B cell (primary cell): ENCODE measurements around the gene NR4A3. TPM values are rescaled to one million over a fixed set of nuclear protein-coding genes. Genes with fewer than 3 reads are reported as not detected.

Experiments used
- ATAC-seq: fragments of 200-7000 bp; cut with Tn5 transposase; one replicate; pipeline ENCODE4 v1.10.0; 2021; ENCODE audit warnings: low read depth, mild to moderate bottlenecking, moderate number of reproducible peaks, moderate library complexity
- CTCF ChIA-PET: fragments of 350-600 bp; sonication (Branson Sonifier 250); formaldehyde crosslinking; loops from one replicate; lab custom pipeline; 2021; ENCODE audit warnings: antibody characterized with exemption, inconsistent platforms; lab: Charles Lee
- POLR2A ChIA-PET: fragments of 350-600 bp; sonication (Branson Sonifier 250); formaldehyde crosslinking; loops from one replicate; lab custom pipeline; 2021; ENCODE audit warnings: antibody characterized with exemption; lab: Charles Lee
- DNase-seq: peaks from one replicate; pipeline ENCODE4 v3.0.0; 2013
- H2AFZ ChIP-seq: 2 replicates; pipeline ENCODE4 v1.6.1; 2012; ENCODE audit warnings: mild to moderate bottlenecking, low read depth, low read length; ENCODE audit not compliant: insufficient read depth, poor library complexity, severe bottlenecking
- H3K27ac ChIP-seq, 2 donors: 1 replicate in 1 of 2; 2 replicates in 1 of 2; pipeline ENCODE4 v1.5.1; 2012 to 2013; ENCODE audit warnings: low read length in 2 of 2, mild to moderate bottlenecking in 2 of 2, moderate library complexity in 1 of 2
- H3K27me3 ChIP-seq, 4 experiments: fragments of 200-600 bp in 1 of 4; sonication (generic) in 1 of 4; replicated peaks in 1 of 4; 1 replicate in 2 of 4; 2 replicates in 2 of 4; pipeline versions ENCODE4 v1.6.1 to v1.7.0; 2013 to 2016; ENCODE audit warnings: low read length in 3 of 4, mild to moderate bottlenecking in 2 of 4, mixed read lengths in 1 of 4, moderate library complexity in 1 of 4; ENCODE audit not compliant: insufficient read depth in 4 of 4, control insufficient read depth in 3 of 4; ENCODE audit errors: control extremely low read depth in 1 of 4
- H3K36me3 ChIP-seq, 2 experiments: replicated peaks in 1 of 2; 1 replicate in 1 of 2; 2 replicates in 1 of 2; pipeline versions ENCODE4 v1.6.1 to v1.7.1; 2013; ENCODE audit warnings: low read length in 1 of 2; ENCODE audit not compliant: insufficient read depth in 2 of 2, control insufficient read depth in 1 of 2; ENCODE audit errors: control extremely low read depth in 1 of 2, extremely low read depth in 1 of 2
- H3K4me1 ChIP-seq, 2 donors: fragments of 200-600 bp in 1 of 2; sonication (generic) in 1 of 2; 1 replicate in 1 of 2; 2 replicates in 1 of 2; pipeline versions ENCODE4 v1.5.1 to v1.6.1; 2013 to 2017; ENCODE audit warnings: low read length in 2 of 2; ENCODE audit not compliant: control insufficient read depth in 2 of 2, insufficient read depth in 2 of 2
- H3K4me2 ChIP-seq: replicated peaks from 2 replicates; pipeline ENCODE3; 2012; ENCODE audit warnings: mild to moderate bottlenecking, low read depth, low read length; ENCODE audit not compliant: poor library complexity, severe bottlenecking
- H3K4me3 ChIP-seq, 5 experiments: fragments of 200-600 bp in 1 of 5; sonication (generic) in 1 of 5; 1 replicate in 3 of 5; 2 replicates in 2 of 5; pipeline versions ENCODE4 v1.5.1 to v1.7.0; 2011 to 2016; ENCODE audit warnings: low read length in 4 of 5, mild to moderate bottlenecking in 4 of 5, low read depth in 2 of 5, control low read depth in 1 of 5, moderate library complexity in 1 of 5; ENCODE audit not compliant: insufficient read depth in 1 of 5; ENCODE audit errors: control extremely low read depth in 1 of 5, extremely low read depth in 1 of 5
- H3K79me2 ChIP-seq: fragments of 200-600 bp; sonication (generic); one replicate; pipeline ENCODE4 v1.6.0; 2016; ENCODE audit warnings: low read length; ENCODE audit not compliant: control insufficient read depth, insufficient read depth
- H3K9ac ChIP-seq: fragments of 200-600 bp; sonication (generic); 2 replicates; pipeline ENCODE4 v1.6.1; 2017; ENCODE audit warnings: mild to moderate bottlenecking, low read length, moderate library complexity
- H3K9me3 ChIP-seq, 3 donors: one replicate each; pipeline versions ENCODE4 v1.6.1 to v1.7.1; 2013; ENCODE audit warnings: low read length in 2 of 3; ENCODE audit not compliant: control insufficient read depth in 2 of 3, insufficient read depth in 1 of 3; ENCODE audit errors: control extremely low read depth in 1 of 3
- H4K20me1 ChIP-seq: 2 replicates; pipeline ENCODE4 v1.6.0; 2012; ENCODE audit warnings: mild to moderate bottlenecking, low read length; ENCODE audit not compliant: insufficient read depth, control insufficient read depth, poor library complexity, severe bottlenecking
- H3K27ac Mint-ChIP-seq: one replicate; pipeline ENCODE4 v1.8.0; 2021; ENCODE audit warnings: mixed read lengths
- H3K27me3 Mint-ChIP-seq: one replicate; pipeline ENCODE4 v1.8.0; 2021; ENCODE audit warnings: mixed read lengths
- H3K4me1 Mint-ChIP-seq: one replicate; pipeline ENCODE4 v1.8.0; 2021; ENCODE audit warnings: mixed read lengths
- H3K4me3 Mint-ChIP-seq: one replicate; pipeline ENCODE4 v1.8.0; 2021; ENCODE audit warnings: mixed read lengths
- H3K9me3 Mint-ChIP-seq: one replicate; pipeline ENCODE4 v1.8.0; 2022; ENCODE audit warnings: mixed read lengths; ENCODE audit not compliant: insufficient read depth
- EZH2 ChIP-seq: IDR thresholded peaks from 2 replicates; pipeline ENCODE4 v1.6.1; 2012; ENCODE audit warnings: borderline replicate concordance, low read depth, mild to moderate bottlenecking, moderate library complexity, low read length; ENCODE audit not compliant: insufficient read depth, poor library complexity, severe bottlenecking
- WGBS: methylation state at CpG from one replicate; pipeline ENCODE4 v1.1.5; 2013; ENCODE audit warnings: missing lambda C conversion rate; ENCODE audit not compliant: insufficient coverage; 5-methylcytosine and 5-hydroxymethylcytosine counted together
- intact Hi-C: fragments of 100-400 bp; cut with micrococcal nuclease; formaldehyde crosslinking; loops from one replicate; pipeline ENCODE4 v1.10.0; 2022
- polyA plus RNA-seq: library from polyadenylated mRNA; depleted of rRNA; stranded (reverse); fragments of >200 nt; gene quantifications from 2 replicates; pipeline ENCODE4 v1.2.3, GENCODE V29; 2012
- total RNA-seq, 2 donors: library from RNA; stranded (reverse); fragments of 120-200 nt in 1 of 2; gene quantifications; 1 replicate in 1 of 2; 2 replicates in 1 of 2; pipeline versions ENCODE4 v1.2.3 to v1.2.4, GENCODE V29; 2013 to 2022
- TF ChIP-seq, protein P1 (sequence below): fragments of 200-600 bp; IDR thresholded peaks from one replicate; pipeline ENCODE4 v1.8.0; 2022; ENCODE audit warnings: antibody characterized with exemption, mild to moderate bottlenecking

Gene NR4A3
- total and polyA plus RNA-seq, 2 donors (not counting 1 experiment from before 2014, with no cell fraction given) = 2.5 to 20.1 TPM

DNA sequence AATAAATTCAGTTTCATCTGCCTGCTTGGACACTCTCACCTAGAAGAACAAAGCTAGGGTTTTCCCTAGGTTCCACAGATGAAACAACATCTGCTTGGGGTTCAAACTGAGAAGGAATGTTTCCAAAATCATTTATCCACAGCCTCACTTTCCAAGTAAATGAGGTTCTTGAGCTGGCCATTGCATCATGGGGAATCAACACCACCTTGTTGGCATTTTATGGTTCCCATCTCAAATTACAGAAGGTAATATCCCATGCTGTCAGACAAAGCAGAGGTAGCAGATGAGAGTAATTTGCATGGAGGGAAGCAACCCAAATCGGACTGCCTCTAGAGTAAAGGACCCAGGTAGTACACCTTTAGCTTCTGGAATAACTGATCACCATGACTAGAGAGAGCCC, 10.5 kb upstream of the NR4A3 start:
- no peak overlapping the region for H3K4me3 Mint-ChIP-seq
- POLR2A ChIA-PET = interaction anchor here (0.7 kb wide), 1 partner anchor 566 kb away, joined by 3 read pairs; no protein-coding TSS in a partner anchor
- TF ChIP-seq, protein P1, sequence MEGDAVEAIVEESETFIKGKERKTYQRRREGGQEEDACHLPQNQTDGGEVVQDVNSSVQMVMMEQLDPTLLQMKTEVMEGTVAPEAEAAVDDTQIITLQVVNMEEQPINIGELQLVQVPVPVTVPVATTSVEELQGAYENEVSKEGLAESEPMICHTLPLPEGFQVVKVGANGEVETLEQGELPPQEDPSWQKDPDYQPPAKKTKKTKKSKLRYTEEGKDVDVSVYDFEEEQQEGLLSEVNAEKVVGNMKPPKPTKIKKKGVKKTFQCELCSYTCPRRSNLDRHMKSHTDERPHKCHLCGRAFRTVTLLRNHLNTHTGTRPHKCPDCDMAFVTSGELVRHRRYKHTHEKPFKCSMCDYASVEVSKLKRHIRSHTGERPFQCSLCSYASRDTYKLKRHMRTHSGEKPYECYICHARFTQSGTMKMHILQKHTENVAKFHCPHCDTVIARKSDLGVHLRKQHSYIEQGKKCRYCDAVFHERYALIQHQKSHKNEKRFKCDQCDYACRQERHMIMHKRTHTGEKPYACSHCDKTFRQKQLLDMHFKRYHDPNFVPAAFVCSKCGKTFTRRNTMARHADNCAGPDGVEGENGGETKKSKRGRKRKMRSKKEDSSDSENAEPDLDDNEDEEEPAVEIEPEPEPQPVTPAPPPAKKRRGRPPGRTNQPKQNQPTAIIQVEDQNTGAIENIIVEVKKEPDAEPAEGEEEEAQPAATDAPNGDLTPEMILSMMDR = no peak
- TF ChIP-seq EZH2 = no peak

DNA sequence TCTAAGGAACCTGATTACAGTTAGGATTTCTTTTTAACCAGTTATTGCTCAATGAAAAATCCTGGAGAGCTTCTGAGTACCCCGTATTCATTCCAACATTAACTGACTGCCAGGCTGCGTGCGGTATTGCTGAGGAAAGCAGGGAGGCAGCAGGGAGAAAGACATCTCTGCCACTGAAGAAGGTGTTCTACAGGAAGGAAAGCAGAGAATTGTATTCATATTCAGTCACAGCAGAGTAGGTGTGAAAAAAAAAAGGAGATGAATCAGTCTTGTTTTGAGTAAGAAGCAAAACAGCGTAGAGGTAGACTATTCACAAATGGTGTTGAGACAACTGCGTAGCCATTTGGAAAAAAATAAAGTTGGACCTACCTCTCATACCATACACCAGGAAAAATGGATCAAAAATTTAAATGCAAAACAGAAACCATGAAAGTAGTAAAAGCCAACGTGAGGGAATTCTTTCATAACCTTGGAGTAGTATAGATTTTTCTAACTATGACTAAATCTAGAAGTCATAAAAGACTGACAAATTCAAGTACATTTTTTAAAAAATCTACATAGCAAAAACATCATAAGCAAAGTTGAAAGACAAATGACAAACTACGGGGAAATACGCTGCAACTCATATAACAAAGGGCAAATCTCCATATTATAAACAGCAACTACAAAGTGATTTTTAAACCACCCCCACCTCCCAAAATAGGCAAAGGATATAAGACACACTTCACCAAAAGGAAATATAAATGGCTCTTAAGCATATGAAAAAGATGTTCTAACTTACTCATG, 9.9 kb upstream of the NR4A3 start:
- no peak overlapping the region for H3K27ac Mint-ChIP-seq
- TF ChIP-seq EZH2 = no peak
- TF ChIP-seq, protein P1 = no peak
- H3K27me3 Mint-ChIP-seq = no peaks in the 10 kb centered on the region
- H3K4me1 Mint-ChIP-seq = peaks cover 28% of the 10 kb centered on the region
- Histone ChIP-seq H3K9ac (no peak overlapping the region), H3K4me3 (no peak overlapping the region), H4K20me1 (no peaks in the 10 kb centered on the region), H2AFZ (no peak overlapping the region), H3K36me3 (no peaks in the 10 kb centered on the region), H3K9me3 (no peaks in the 10 kb centered on the region), H3K27ac (no peak overlapping the region), H3K4me2 (no peak overlapping the region), H3K4me1 (no peaks in the 10 kb centered on the region), H3K27me3 (no peaks in the 10 kb centered on the region), H3K79me2 (peaks cover 71% of the 10 kb centered on the region)
- H3K9me3 Mint-ChIP-seq = no peaks in the 10 kb centered on the region
- intact Hi-C loops = loop anchor here (10.0 kb wide), 2 partner anchors 217 to 297 kb away; no protein-coding TSS in a partner anchor
- DNase-seq (no peak), ATAC-seq (no peak)
- ChIA-PET POLR2A (interaction anchor here (0.7 kb wide), 1 partner anchor 567 kb away, joined by 3 read pairs; no protein-coding TSS in a partner anchor), CTCF (interaction anchor here (1.5 to 2.4 kb wide), 4 partner anchors 7 to 648 kb away, joined by 4 to 11 read pairs (median 6); no protein-coding TSS in a partner anchor)
- 87% methylated on average over 3 of the region's 8 CpGs for WGBS
- no peak overlapping the region for H3K4me3 Mint-ChIP-seq

More for the DNA sequence above, 10.5 kb upstream of the NR4A3 start:
- DNase-seq (no peak), ATAC-seq (no peak)
- whole genome bisulfite sequencing = 0% methylated on average over 1 of the region's 1 CpG
- Histone ChIP-seq H3K9ac (no peak overlapping the region), H3K9me3 (no peaks in the 10 kb centered on the region), H3K4me2 (no peak overlapping the region), H3K4me1 (no peaks in the 10 kb centered on the region), H3K27ac (no peak overlapping the region), H3K79me2 (peaks cover 68% of the 10 kb centered on the region), H4K20me1 (no peaks in the 10 kb centered on the region), H2AFZ (no peak overlapping the region), H3K4me3 (no peak overlapping the region), H3K27me3 (no peaks in the 10 kb centered on the region), H3K36me3 (no peaks in the 10 kb centered on the region)
- peaks cover 28% of the 10 kb centered on the region for H3K4me1 Mint-ChIP-seq
- H3K27me3 Mint-ChIP-seq = no peaks in the 10 kb centered on the region
- H3K9me3 Mint-ChIP-seq = no peaks in the 10 kb centered on the region
- no peak overlapping the region for H3K27ac Mint-ChIP-seq
- CTCF ChIA-PET = interaction anchor here (1.1 to 2.4 kb wide), 5 partner anchors 8 to 647 kb away, joined by 3 to 11 read pairs (median 5); no protein-coding TSS in a partner anchor
- intact Hi-C loops = loop anchor here (10.0 kb wide), 2 partner anchors 216 to 296 kb away; no protein-coding TSS in a partner anchor
